A549 (cell line): ENCODE data around the gene SMAD3. TPM values are rescaled to one million over a fixed set of nuclear protein-coding genes. Genes with fewer than 3 reads are reported as not detected.

Experiments used
- ATAC-seq, 2 experiments: fragments of 200-7000 bp in 1 of 2; fragments of >200 bp in 1 of 2; cut with Nextera tagmentation in 1 of 2; cut with Tn5 transposase in 1 of 2; 3 replicates each; pipeline versions ENCODE4 v1.8.0 to v1.9.1; 2018 to 2020; ENCODE audit warnings: mild to moderate bottlenecking in 1 of 2, moderate library complexity in 1 of 2
- CTCF ChIA-PET: fragments of 300-600 bp; sonication (Branson Sonifier 250); formaldehyde crosslinking; extraction: SDS; loops from one replicate; lab custom pipeline; 2021; ENCODE audit warnings: antibody characterized with exemption, inconsistent platforms; lab: Yijun Ruan, JAX
- POLR2A ChIA-PET: fragments of 350-600 bp; formaldehyde crosslinking; extraction: SDS; loops from one replicate; lab custom pipeline; 2021; ENCODE audit warnings: antibody characterized with exemption, inconsistent platforms; lab: Yijun Ruan, JAX
- DNase-seq, 2 experiments: peaks; one replicate each; pipeline versions ENCODE4 v3.0.0 to v3.0.0-alpha.2; 2011 to 2016; ENCODE audit warnings: low read depth in 1 of 2, low spot score in 1 of 2
- FAIRE-seq: peaks from 2 replicates; lab custom pipeline; 2011; peaks lifted over from hg19 to GRCh38; lab: Jason Lieb, UNC
- H3K27ac ChIP-seq, 2 experiments: fragments of >200 bp; sonication (Bioruptor Twin); formaldehyde crosslinking; 3 replicates each; pipeline ENCODE4 v1.5.1; 2016 to 2017
- H3K4me1 ChIP-seq: fragments of >200 bp; sonication (Bioruptor Twin); formaldehyde crosslinking; 3 replicates; pipeline ENCODE4 v1.6.1; 2016
- H3K4me2 ChIP-seq: fragments of >200 bp; sonication (Bioruptor Twin); formaldehyde crosslinking; 3 replicates; pipeline ENCODE4 v1.6.1; 2016
- H3K4me3 ChIP-seq: fragments of >200 bp; sonication (Bioruptor Twin); formaldehyde crosslinking; 3 replicates; pipeline ENCODE4 v1.5.1; 2016
- H3K9me3 ChIP-seq: fragments of >200 bp; sonication (Bioruptor Twin); formaldehyde crosslinking; 3 replicates; pipeline ENCODE4 v1.6.1; 2016
- BHLHE40 ChIP-seq: IDR thresholded peaks from 2 replicates; pipeline ENCODE4 v1.6.1; 2012; ENCODE audit warnings: low read depth, low read length, inconsistent platforms
- CBX2 ChIP-seq: fragments of 200-600 bp; sonication (generic); IDR thresholded peaks from 2 replicates; pipeline ENCODE4 v1.6.1; 2016; ENCODE audit warnings: low read depth, mild to moderate bottlenecking, borderline replicate concordance
- CHD4 ChIP-seq: fragments of 200-600 bp; sonication (generic); IDR thresholded peaks from 2 replicates; pipeline ENCODE4 v1.6.1; 2016; ENCODE audit warnings: antibody characterized with exemption, mild to moderate bottlenecking, borderline replicate concordance
- EHMT2 ChIP-seq: fragments of 200-600 bp; sonication (generic); IDR thresholded peaks from 2 replicates; pipeline ENCODE4 v1.6.1; 2016; ENCODE audit warnings: antibody characterized with exemption, low read depth, mild to moderate bottlenecking, moderate library complexity
- EP300 ChIP-seq, 2 experiments: fragments of >200 bp; sonication (Bioruptor Twin); formaldehyde crosslinking; IDR thresholded peaks; 2 replicates in 1 of 2; 3 replicates in 1 of 2; pipeline ENCODE4 v1.6.1; 2016 to 2017
- ESRRA ChIP-seq: fragments of 150-350 bp; IDR thresholded peaks from 2 replicates; pipeline ENCODE4 v1.6.1; 2014; ENCODE audit warnings: mild to moderate bottlenecking, low read length, borderline replicate concordance
- GATA3 ChIP-seq: IDR thresholded peaks from 2 replicates; pipeline ENCODE4 v1.6.1; 2012; ENCODE audit warnings: borderline replicate concordance
- HDAC2 ChIP-seq: fragments of 200-600 bp; sonication (generic); IDR thresholded peaks from 2 replicates; pipeline ENCODE4 v1.6.1; 2016
- HEYL ChIP-seq: fragments of 250-450 bp; sonication (Bioruptor Pico); IDR thresholded peaks from 2 replicates; pipeline ENCODE4 v1.8.0; 2021; ENCODE audit warnings: mild to moderate bottlenecking, moderate library complexity
- HOXA7 ChIP-seq: fragments of 250-450 bp; sonication (Bioruptor Pico); IDR thresholded peaks from 2 replicates; pipeline ENCODE4 v1.5.0; 2020; ENCODE audit warnings: mild to moderate bottlenecking, moderate library complexity
- HOXB13 ChIP-seq: fragments of 250-450 bp; sonication (Bioruptor Pico); IDR thresholded peaks from 2 replicates; pipeline ENCODE4 v1.5.0; 2020; ENCODE audit warnings: low read depth, mild to moderate bottlenecking, moderate library complexity
- JUN ChIP-seq, 2 experiments: fragments of >200 bp; sonication (Bioruptor Twin); formaldehyde crosslinking; IDR thresholded peaks; 2 replicates in 1 of 2; 3 replicates in 1 of 2; pipeline ENCODE4 v1.6.1; 2016 to 2017
- MAZ ChIP-seq: fragments of 150-350 bp; IDR thresholded peaks from 2 replicates; pipeline ENCODE4 v1.6.1; 2014; ENCODE audit warnings: antibody characterized with exemption, low read depth, low read length, borderline replicate concordance
- MYC ChIP-seq: IDR thresholded peaks from 2 replicates; pipeline ENCODE4 v1.6.1; 2012; ENCODE audit warnings: mild to moderate bottlenecking, inconsistent platforms, low read length, improper control_type of control experiment, borderline replicate concordance
- NFE2L2 ChIP-seq: fragments of 150-350 bp; conservative IDR thresholded peaks from 2 replicates; pipeline ENCODE4 v1.6.1; 2014; ENCODE audit warnings: low read length
- NR3C1 ChIP-seq: fragments of >200 bp; sonication (Bioruptor Twin); formaldehyde crosslinking; IDR thresholded peaks from 3 replicates; pipeline ENCODE4 v1.6.1; 2017
- PHF8 ChIP-seq: fragments of 200-600 bp; sonication (generic); IDR thresholded peaks from 2 replicates; pipeline ENCODE4 v1.6.1; 2016; ENCODE audit warnings: low read depth, mild to moderate bottlenecking, antibody characterized with exemption, moderate library complexity, borderline replicate concordance
- POLR2A ChIP-seq: IDR thresholded peaks from 2 replicates; pipeline ENCODE4 v1.6.1; 2012; ENCODE audit warnings: mild to moderate bottlenecking, low read length
- POLR2AphosphoS2 ChIP-seq: conservative IDR thresholded peaks from 2 replicates; pipeline ENCODE4 v1.6.1; 2012; ENCODE audit warnings: low read length, improper control_type of control experiment, inconsistent platforms
- RAD21 ChIP-seq, 2 experiments: fragments of >200 bp in 1 of 2; sonication (Bioruptor Twin) in 1 of 2; formaldehyde crosslinking in 1 of 2; IDR thresholded peaks in 1 of 2; conservative IDR thresholded peaks in 1 of 2; 2 replicates in 1 of 2; 3 replicates in 1 of 2; pipeline ENCODE4 v1.6.1; 2012 to 2018; ENCODE audit warnings: inconsistent platforms in 1 of 2
- RNF2 ChIP-seq: fragments of 200-600 bp; sonication (generic); IDR thresholded peaks from 2 replicates; pipeline ENCODE4 v1.6.1; 2016; ENCODE audit warnings: low read depth, mild to moderate bottlenecking, antibody characterized with exemption, moderate library complexity, borderline replicate concordance
- TFCP2L1 ChIP-seq: fragments of 250-450 bp; sonication (Bioruptor Pico); IDR thresholded peaks from 2 replicates; pipeline ENCODE4 v1.5.0; 2021; ENCODE audit warnings: mild to moderate bottlenecking
- TP53 ChIP-seq: fragments of 250-450 bp; sonication (Bioruptor Pico); IDR thresholded peaks from 2 replicates; pipeline ENCODE4 v1.5.0; 2021; ENCODE audit warnings: mild to moderate bottlenecking, moderate library complexity
- ZC3H11A ChIP-seq: fragments of 450-650 bp; IDR thresholded peaks from 2 replicates; pipeline ENCODE4 v1.6.1; 2014; ENCODE audit warnings: antibody characterized with exemption, mild to moderate bottlenecking
- ZFP36 ChIP-seq: fragments of 450-650 bp; IDR thresholded peaks from 2 replicates; pipeline ENCODE4 v1.6.1; 2014; ENCODE audit warnings: borderline replicate concordance; ENCODE audit not compliant: partially characterized antibody
- ZNF302 ChIP-seq: fragments of 250-450 bp; sonication (Bioruptor Pico); IDR thresholded peaks from 2 replicates; pipeline ENCODE4 v1.9.0; 2021; ENCODE audit warnings: inconsistent platforms, mild to moderate bottlenecking, moderate library complexity
- WGBS: methylation state at CpG from one replicate; pipeline ENCODE4 v1.1.6; 2017; ENCODE audit errors: missing lambda C conversion rate; 5-methylcytosine and 5-hydroxymethylcytosine counted together
- polyA plus RNA-seq, 4 experiments: library from polyadenylated mRNA; depleted of rRNA in 3 of 4; stranded (reverse); fragments of >200 nt; fragmentation: RNase III in 1 of 4; extraction: RNeasy Plus Mini Kit Qiagen cat#74134 plus additional on column Dnase treatment in 1 of 4; gene quantifications; 2 replicates in 3 of 4; 3 replicates in 1 of 4; pipeline ENCODE4 v1.2.3, GENCODE V29; 2011 to 2017
- TF ChIP-seq, protein P1 (sequence below): IDR thresholded peaks from 2 replicates; pipeline ENCODE4 v1.6.1; 2012
- TF ChIP-seq, protein P2 (sequence below): fragments of >200 bp; sonication (Bioruptor Twin); formaldehyde crosslinking; IDR thresholded peaks from 3 replicates; pipeline ENCODE4 v1.6.1; 2016
- TF ChIP-seq, protein P3 (sequence below): fragments of 250-450 bp; sonication (Bioruptor Pico); IDR thresholded peaks from 2 replicates; pipeline ENCODE4 v1.5.0; 2021; ENCODE audit warnings: mild to moderate bottlenecking, moderate library complexity, borderline replicate concordance
- TF ChIP-seq, protein P4 (sequence below): fragments of 250-450 bp; sonication (Bioruptor Pico); IDR thresholded peaks from 2 replicates; pipeline ENCODE4 v1.5.0; 2020; ENCODE audit warnings: low read depth, mild to moderate bottlenecking, moderate library complexity

Gene SMAD3
- polyA plus RNA-seq, 2 of the 4 experiments (the other 2 are of a cell fraction): 74.6 to 77.2 TPM

DNA sequence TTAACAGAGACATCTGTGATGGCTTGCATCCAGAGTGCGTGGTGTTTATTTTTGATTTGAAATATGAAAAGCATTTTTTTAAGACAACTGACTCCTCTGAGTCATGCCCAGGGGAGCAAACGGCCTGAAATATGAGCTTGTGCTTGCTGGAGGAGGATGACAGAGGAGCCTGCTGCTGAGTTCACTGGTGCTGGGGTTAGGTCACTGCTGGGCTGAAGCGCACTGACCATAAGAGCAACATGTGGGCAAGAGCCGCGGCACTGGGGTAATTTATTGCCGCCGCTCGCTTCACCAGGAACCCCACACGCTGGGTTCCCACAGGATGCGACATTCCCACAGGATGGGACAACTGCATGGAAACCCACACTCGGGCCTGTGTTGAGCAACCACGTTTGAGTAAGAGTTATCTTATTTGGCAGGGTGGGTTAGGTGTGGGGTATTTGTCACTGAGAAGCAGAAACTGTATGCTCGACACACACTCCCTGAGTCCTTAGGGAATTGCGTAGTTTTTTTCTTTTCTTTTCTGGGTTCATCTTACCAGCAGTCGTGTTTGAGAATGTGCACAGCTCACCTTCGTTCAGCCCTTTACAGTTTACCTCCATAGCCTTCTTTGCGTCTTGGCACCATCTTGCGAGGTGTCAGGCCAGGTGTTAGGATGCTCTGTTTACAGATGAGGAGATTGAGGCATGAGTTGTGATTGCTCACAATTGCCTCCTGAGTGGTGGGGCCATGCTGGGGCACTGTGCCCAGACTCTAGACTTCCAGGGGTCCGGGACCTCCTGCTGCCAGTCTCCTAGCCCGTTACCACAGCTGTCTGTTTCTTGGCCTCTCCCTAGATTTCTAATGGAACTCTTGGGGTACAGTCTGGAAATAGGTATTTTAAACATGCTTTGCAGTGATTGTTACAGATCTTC is 60.4 kb downstream of the SMAD3 start (continued):
- TF ChIP-seq ZFP36 (no peak), MYC (no peak), HOXB13 (CRISPR knock-in tag) (0 out of 2 replicates have a peak, but pooled peaks have one; percentile 20), POLR2AphosphoS2 (no peak), ESRRA (no peak)

DNA sequence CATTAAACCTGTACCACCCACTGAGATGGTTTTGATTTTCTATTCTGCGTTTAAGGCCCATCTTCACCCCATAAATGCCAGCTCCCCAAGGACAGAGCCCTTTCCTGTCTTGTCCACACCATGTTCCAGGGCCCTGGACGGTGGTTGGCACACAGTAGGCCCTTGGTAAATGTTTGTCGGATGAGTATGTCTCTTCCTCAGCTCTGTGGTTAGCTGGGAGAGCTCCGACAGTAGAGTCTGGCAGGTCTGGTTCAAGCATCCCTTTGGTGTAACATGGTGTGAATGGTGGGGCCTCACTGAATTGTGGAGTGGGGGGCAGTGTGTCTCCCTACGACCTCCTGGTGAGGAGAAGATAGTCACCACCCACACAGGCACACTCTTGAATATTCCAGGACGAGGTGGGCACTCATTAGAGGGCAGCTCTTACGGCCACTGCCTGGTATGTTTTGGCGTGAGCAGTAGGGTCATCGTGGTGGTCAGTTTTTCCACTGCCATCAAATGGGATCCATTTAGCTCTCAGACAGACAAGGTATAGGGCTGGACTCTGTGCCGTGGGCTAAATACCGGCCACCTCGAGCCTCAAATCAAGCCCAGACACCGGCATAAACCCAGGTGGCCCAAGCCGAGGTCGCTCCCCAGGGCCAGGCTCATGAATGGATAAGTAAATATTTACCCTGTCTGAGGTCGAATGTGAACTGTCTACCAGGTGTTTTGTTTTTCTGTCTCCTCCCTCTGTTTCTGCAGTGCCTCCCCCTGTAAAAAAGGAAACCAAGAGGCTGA is 61.3 kb downstream of the SMAD3 start:
- ChIA-PET POLR2A (interaction anchor here (0.5 to 3.5 kb wide), 8 partner anchors 8 to 1918 kb away, joined by 3 to 18 read pairs (median 10); no protein-coding TSS in a partner anchor), CTCF (interaction anchor here (0.9 to 15.8 kb wide), 12 partner anchors 10 to 243 kb away, joined by 3 to 142 read pairs (median 8); no protein-coding TSS in a partner anchor)
- peak in 1 of 2 experiments; percentile 5; a peak in 3 of 6 replicates for ATAC-seq
- 7% methylated on average over 16 of the region's 16 CpGs for WGBS
- Histone ChIP-seq H3K27ac (peak overlapping the region; percentile 86 to 92), H3K4me2 (peak overlapping the region; percentile 88), H3K4me1 (peaks cover 97% of the 10 kb centered on the region), H3K4me3 (peak overlapping the region; percentile 37), H3K9me3 (no peaks in the 10 kb centered on the region)
- DNase-seq: no peak
- no peak for FAIRE-seq
- peak; percentile 86 for TF ChIP-seq HOXA7
- TF ChIP-seq EP300 (IDR thresholded peaks at IDR 0.05): peak; percentile 42 to 45; a peak in 2 of 5 replicates
- TF ChIP-seq ZC3H11A: no peak
- TF ChIP-seq TFCP2L1 (CRISPR knock-in tag): no peak; the same call in 1 of the 2 replicates
- TF ChIP-seq, protein P1, sequence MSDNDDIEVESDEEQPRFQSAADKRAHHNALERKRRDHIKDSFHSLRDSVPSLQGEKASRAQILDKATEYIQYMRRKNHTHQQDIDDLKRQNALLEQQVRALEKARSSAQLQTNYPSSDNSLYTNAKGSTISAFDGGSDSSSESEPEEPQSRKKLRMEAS: peak; percentile 54; the same call in 1 of the 2 replicates
- TF ChIP-seq HOXB13 (CRISPR knock-in tag): peak; percentile 45
- no peak for TF ChIP-seq CHD4
- TF ChIP-seq EHMT2: no peak
- no peak for TF ChIP-seq MAZ
- no peak for TF ChIP-seq NFE2L2
- TF ChIP-seq BHLHE40: no peak
- no peak for TF ChIP-seq CBX2
- no peak for TF ChIP-seq ZFP36
- no peak for TF ChIP-seq NR3C1
- TF ChIP-seq GATA3: peak; percentile 42; the same call in 1 of the 2 replicates
- TF ChIP-seq RAD21 (conservative IDR thresholded peaks at IDR 0.05 in 1 of 2, IDR thresholded peaks at IDR 0.05 in 1 of 2): no peak
- TF ChIP-seq, protein P2, sequence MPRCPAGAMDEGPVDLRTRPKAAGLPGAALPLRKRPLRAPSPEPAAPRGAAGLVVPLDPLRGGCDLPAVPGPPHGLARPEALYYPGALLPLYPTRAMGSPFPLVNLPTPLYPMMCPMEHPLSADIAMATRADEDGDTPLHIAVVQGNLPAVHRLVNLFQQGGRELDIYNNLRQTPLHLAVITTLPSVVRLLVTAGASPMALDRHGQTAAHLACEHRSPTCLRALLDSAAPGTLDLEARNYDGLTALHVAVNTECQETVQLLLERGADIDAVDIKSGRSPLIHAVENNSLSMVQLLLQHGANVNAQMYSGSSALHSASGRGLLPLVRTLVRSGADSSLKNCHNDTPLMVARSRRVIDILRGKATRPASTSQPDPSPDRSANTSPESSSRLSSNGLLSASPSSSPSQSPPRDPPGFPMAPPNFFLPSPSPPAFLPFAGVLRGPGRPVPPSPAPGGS: no peak
- no peak; the same call in 1 of the 2 replicates for TF ChIP-seq ZNF302 (CRISPR knock-in tag)
- no peak; the same call in 1 of the 2 replicates for TF ChIP-seq TP53
- no peak for TF ChIP-seq HDAC2
- TF ChIP-seq, protein P3, sequence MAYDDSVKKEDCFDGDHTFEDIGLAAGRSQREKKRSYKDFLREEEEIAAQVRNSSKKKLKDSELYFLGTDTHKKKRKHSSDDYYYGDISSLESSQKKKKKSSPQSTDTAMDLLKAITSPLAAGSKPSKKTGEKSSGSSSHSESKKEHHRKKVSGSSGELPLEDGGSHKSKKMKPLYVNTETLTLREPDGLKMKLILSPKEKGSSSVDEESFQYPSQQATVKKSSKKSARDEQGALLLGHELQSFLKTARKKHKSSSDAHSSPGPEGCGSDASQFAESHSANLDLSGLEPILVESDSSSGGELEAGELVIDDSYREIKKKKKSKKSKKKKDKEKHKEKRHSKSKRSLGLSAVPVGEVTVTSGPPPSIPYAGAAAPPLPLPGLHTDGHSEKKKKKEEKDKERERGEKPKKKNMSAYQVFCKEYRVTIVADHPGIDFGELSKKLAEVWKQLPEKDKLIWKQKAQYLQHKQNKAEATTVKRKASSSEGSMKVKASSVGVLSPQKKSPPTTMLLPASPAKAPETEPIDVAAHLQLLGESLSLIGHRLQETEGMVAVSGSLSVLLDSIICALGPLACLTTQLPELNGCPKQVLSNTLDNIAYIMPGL: peak; percentile 11; the same call in 1 of the 2 replicates
- TF ChIP-seq ESRRA: no peak
- TF ChIP-seq HEYL (CRISPR knock-in tag): 0 out of 2 replicates have a peak, but pooled peaks have one; percentile 69
- no peak for TF ChIP-seq PHF8
- TF ChIP-seq POLR2AphosphoS2: no peak; the same call in 1 of the 2 replicates
- no peak for TF ChIP-seq RNF2
- TF ChIP-seq, protein P4, sequence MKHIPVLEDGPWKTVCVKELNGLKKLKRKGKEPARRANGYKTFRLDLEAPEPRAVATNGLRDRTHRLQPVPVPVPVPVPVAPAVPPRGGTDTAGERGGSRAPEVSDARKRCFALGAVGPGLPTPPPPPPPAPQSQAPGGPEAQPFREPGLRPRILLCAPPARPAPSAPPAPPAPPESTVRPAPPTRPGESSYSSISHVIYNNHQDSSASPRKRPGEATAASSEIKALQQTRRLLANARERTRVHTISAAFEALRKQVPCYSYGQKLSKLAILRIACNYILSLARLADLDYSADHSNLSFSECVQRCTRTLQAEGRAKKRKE (CRISPR knock-in tag): peak; percentile 91
- TF ChIP-seq JUN (IDR thresholded peaks at IDR 0.05): no peak
- TF ChIP-seq POLR2A: no peak
